Measurements from ENCODE around the gene ARHGAP11B.

GRCh38 chr15:30612271-30612670, 13.7 kb upstream of the ARHGAP11B start:
- TF ChIP-seq, protein P1, sequence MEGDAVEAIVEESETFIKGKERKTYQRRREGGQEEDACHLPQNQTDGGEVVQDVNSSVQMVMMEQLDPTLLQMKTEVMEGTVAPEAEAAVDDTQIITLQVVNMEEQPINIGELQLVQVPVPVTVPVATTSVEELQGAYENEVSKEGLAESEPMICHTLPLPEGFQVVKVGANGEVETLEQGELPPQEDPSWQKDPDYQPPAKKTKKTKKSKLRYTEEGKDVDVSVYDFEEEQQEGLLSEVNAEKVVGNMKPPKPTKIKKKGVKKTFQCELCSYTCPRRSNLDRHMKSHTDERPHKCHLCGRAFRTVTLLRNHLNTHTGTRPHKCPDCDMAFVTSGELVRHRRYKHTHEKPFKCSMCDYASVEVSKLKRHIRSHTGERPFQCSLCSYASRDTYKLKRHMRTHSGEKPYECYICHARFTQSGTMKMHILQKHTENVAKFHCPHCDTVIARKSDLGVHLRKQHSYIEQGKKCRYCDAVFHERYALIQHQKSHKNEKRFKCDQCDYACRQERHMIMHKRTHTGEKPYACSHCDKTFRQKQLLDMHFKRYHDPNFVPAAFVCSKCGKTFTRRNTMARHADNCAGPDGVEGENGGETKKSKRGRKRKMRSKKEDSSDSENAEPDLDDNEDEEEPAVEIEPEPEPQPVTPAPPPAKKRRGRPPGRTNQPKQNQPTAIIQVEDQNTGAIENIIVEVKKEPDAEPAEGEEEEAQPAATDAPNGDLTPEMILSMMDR (IDR thresholded peaks at IDR 0.05): peak in 1 of 7 experiments; percentile 6
- peak; percentile 17 to 68 (median 68) for TF ChIP-seq POLR2A (IDR thresholded peaks at IDR 0.05)
